Activated CD4-positive, CD25-positive, alpha-beta regulatory T cell treated with anti-CD3 and anti-CD28 coated beads, Interleukin-2, amount 50 U/mL, for 24 hours (primary cell): ENCODE results near the gene FBXW2.
"Not testable (repeated sequence)": the region's sequence is repeated elsewhere in the genome, so short reads cannot be mapped to it uniquely, and the experiment has no call there.

Experiments used
- ATAC-seq, 2 donors: fragments of 150-1000 bp; cut with Tn5 transposase; one replicate each; pipeline ENCODE4 v1.10.0; 2021; ENCODE audit warnings: mild to moderate bottlenecking in 1 of 2, moderate library complexity in 1 of 2

FBXW2 gene, protein sequence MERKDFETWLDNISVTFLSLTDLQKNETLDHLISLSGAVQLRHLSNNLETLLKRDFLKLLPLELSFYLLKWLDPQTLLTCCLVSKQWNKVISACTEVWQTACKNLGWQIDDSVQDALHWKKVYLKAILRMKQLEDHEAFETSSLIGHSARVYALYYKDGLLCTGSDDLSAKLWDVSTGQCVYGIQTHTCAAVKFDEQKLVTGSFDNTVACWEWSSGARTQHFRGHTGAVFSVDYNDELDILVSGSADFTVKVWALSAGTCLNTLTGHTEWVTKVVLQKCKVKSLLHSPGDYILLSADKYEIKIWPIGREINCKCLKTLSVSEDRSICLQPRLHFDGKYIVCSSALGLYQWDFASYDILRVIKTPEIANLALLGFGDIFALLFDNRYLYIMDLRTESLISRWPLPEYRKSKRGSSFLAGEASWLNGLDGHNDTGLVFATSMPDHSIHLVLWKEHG

DNA sequence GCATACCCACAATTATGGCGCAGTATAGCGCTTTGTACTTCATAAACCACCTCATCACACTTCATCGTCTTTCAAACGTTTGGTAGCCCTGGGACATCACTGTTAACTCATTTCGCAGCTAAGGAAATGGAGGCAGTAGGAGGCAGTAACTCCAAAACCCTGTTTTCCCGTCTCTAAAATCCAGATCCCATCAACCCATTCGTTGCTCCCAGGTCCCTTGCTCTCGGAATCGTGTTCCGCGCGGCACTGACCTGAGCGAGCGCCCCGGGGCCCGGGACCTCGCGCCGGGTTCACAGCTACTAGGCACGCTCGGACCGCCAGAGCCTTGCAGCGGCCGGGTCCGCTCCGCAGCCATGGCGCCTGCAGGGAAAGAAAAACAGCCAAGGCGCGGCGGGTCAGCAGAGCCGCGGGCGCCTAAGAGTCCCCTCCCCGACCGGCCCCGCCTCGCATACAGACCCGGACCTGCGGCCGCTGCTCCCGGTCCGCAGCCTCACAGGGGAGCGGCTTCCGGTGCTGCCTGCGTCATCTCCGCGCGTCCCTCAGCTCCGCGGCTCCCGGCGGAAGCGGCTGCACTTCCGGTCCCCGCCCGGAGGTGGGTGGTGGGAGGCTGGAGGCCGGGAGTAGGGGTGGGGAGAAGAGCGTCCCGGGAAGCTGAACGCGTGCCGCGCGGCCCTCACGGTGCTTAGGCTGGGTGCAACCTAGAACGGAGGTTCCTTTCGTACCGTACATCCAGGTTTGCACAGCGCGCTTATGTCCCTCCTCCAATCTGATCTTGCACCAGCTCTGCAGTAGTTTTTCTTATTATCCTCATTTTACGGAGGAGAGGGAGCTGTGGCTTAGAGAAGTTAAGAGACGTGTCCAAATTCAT, at the start of gene FBXW2:
TSS of gene FBXW2 (minus strand) at position 519 of the 868 bp plus-strand sequence. CDS start 5,158 bp downstream, outside the sequence.
- ATAC-seq = peak; percentile 96 to 97

DNA sequence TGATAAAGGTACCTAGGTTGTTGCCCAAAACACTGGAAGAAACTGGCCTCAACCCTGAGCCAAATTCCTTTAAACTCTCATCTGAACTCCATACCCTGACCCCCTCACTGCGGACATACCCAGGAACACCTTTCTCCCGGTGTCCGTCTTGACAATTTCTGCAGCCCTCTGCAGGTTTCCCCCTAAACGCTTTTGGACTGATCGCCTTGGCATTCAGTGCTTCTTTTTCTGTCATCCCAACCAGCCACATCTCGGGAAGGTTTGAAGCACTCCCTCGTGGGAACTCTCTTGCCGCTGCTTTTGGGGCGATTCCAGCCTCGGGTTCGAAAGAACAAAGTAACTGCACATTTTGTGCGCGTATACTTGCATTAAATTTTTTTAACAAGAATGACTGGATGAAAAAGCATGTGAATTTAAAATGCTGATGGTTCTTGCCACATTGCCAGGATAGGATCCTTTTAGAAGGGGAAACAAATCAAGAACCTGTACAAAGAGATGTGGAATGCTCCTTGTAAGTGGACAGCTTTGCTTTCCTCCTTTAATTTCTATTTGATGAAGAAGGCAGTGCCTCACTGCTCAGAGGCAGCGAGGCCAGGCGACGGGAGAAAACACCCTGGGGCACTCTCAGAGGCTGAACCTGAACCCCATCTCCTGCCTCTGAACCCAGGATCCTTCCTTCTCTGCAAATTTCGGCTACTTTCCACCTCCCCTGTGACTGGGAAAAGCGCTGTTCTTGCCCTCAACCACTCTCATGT, 48.9 kb upstream of the FBXW2 start:
- ATAC-seq = no peak

DNA sequence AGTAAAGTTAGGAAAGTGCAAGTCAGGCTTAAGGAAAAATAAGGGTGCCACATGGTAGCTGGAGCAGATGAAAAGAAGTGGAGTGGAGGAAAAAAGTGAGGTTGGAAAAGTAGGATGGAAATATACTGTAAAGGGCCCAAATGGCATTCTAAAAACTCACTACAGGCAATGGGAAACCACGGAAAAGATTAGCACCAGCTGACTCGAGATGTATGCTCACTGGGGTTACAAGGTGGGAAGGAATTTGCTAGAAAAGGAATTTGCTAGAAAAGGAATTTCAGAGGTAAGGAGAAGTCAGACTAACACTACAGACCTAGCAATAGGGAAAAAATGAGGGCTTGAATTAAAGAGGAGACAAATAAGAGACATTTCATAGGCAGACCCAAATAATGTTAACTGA, 45.9 kb upstream of the FBXW2 start:
- no peak for ATAC-seq

DNA sequence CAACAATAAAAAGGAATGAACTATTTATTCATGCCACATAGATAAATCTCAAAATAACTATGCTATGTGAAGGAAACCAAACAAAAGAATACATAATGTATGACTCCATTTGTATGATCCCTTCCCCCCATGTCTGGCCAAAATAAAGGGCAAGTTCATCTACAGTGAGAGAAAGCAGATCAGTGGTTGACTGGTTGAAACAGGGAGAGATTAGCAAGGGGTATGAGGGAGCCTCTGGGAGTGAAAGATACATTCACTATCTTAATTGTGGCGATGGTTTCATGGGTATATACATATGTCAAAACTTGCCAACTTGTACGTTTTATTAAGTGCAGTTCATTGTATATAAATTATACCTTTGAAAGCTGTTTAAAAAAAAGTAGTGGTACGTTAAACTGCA, 44.7 kb upstream of the FBXW2 start:
- no peak for ATAC-seq

DNA sequence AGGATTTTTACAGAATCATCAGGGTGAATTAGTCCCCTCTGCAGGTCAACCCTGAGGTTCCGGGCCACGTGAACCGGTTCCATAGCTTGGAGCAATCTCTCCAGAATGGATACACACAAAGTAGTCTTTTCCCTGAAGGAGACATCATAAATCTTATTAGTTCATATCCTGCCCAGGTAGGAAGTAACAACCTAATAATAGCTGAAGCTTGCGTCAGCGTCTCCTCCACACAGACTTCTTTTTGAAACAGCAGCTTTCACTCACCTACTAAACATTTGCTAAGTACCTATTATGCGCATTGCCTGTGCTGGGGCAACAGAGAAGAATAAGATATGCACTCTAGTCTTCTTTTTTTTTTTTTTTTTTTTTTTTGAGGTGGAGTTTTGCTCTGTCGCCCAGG, 40.1 kb upstream of the FBXW2 start:
- no peak for ATAC-seq

DNA sequence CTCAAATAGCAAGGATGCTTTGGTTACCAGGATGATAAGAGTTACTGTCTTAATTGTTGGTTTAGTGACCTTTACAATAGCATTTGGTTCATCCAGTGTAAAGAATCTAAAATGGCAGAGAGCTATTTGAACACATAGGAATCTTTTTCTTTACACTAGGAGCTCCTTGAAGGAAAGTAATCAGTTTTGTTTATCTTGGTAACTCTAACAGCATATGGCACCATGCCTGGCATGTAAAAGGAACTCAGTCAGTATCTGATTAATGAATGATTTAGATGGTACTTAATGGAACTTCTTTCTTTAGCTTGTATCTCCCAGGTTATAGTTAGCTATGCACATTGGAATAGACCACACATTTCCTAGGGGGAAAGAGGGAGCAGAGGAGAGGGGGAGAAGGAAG, 39.6 kb upstream of the FBXW2 start:
- ATAC-seq = no peak

DNA sequence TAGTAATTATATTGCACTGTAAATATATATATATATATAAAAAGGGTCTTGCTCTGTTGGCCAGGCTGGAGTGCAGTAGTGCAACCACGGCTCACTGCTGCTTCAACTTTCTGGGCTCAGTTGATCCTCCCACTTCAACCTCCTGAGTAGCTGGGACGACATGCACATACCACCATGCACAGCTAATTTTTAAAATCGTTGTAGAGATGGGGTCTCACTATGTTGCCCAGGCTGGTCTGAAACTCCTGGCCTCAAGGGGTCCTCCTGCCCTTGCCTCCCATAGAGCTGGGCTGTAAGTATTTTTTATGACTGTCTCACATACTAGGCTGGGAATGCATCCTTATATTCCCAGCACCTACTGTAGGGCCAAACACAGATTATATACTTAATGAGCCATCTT, 37.6 kb upstream of the FBXW2 start:
- ATAC-seq = no peak

DNA sequence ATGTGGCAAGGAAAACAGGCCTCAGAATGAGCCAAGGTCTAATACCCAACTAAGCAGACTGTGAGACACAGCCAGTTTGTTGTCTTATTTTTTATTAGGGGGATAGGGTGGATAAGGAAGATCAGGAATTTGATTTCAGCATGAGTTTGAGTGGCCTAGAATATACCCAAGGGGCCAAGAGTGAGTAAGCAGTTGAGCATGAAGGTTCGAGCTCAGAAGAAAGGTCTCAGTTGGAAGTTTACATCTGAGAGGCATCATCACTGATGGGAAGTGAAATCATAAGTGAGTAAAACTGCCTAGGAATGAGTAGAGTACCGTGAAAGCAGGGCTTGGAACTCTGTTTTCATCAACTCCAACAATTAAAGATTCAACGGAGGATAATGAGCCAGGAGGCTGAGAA, 36.9 kb upstream of the FBXW2 start:
- ATAC-seq = no peak

DNA sequence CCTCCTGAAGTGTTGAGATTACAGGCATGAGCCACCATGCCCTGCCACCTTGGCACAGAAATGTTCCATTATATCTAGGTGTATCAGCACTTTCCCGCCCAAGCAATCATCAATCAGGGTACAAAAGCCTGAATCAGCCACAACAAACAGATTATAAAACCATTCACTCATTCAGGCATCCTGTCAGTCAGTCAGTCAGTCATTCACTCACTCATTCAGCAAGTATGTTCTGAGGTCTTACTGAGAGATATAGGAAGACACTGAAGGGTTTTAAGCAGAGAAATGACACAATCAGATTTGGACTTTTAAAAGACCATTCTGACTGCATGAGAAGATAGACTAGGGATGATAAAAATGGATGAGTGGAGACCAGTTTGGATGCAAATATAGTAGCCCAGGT, 36.4 kb upstream of the FBXW2 start:
- ATAC-seq = no peak

DNA sequence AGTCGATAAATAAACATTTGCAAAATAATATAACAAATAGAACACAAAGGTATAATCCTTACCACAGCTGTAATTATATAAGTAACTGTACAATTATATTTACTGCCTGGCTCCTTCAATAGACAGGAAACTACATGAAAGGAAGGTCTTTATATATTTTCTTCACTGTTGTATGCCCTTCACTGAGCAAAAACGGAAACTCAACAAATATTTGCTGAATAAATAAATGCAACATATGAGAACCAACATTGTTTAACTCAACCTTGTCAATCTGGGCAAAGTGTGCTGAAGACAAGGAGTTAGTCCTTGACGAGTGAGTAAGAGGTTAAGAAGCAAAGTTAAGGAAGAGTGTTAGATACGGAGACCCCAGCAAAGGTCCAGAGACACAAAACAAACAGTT, 26.9 kb upstream of the FBXW2 start:
- ATAC-seq = no peak

DNA sequence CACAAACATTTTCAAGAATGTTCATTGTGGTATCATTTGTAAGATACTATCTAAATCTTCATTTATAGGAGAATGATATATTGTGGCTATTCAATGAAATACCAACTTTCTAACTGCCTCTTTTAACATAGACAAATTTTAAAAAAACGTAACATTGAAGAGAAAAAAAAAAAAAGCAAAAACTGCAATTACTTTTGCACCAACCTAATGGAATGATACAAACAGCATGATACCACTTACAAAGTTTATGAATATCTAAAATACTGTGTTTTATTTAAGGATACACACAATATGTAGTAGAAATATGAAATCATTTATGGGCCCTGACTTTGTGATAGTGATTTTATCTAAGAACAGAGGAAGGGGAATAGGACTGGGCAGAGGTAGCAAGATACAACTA, 25.4 kb upstream of the FBXW2 start:
- no peak for ATAC-seq

DNA sequence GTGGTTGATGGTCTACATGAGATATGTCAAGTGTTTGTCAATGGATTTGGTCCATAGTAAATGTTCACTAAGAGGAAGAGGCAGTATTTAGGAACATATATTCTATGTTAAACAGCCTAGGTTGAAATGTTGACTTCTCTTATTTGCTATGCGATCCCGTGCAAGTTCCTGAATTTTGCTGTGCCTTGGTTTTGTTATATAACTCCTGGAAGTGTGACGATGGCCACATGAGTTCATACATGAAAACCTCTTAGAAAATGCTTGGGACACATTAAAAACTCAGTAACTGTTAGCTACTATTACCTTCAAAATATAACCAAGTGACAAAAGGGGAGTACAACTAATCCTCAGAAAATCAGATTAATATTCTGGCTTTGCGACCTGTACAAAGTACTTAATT, 21.9 kb upstream of the FBXW2 start:
- ATAC-seq = no peak

DNA sequence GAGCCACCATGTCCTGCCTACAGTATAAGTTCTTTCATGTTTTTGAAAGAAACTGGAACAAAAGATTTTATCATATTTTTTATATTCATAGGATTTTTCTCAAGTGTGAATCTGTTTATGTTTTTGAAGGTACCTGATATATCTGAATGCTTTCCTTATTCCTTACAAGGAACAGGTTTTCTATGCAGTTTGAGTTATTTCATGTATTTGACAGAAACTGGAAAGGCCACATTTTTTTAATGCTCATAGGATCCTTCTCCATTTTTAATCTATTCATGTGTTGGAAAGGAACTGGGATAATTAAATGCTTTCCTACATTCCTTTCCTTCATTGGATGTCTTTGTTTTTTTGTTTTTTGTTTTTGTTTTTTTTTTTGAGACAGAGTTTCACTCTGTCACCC, 15.7 kb upstream of the FBXW2 start:
- ATAC-seq = no peak

DNA sequence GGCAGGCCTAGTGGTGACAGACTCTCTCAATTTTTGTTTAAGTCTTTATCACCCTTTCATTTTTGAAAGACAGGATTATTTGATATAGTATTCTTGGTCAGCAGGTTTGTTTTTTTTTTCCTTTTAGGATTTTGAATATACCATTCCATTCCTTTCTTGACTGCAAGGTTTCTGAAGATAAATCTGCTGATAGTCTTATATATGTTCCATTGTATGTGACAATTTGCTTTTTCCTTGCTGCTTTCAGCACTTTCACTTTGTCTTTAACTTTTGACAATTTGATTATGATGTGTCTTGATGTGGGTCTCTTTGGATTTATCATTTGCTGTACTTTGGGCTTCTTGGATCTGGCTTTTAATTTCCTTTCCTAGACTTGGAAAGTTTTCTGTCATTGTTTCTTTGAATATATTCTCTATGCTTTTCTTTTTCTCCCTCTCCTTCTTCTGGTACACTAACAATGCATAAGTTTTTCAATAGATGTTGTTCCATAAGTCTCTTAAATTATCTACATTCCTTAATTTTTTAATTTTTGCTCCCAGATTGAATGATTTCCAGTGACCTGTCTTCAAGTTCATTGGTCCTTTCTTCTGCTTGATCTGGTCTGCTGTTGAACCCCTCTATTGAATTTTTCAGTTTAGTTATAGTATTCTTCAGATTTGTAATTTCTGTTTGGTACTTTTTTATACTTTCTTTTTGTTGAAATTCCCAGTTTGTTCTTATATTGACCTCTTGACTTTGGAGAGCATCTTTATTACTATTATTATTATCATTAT, 14.6 kb upstream of the FBXW2 start:
- no peak for ATAC-seq

DNA sequence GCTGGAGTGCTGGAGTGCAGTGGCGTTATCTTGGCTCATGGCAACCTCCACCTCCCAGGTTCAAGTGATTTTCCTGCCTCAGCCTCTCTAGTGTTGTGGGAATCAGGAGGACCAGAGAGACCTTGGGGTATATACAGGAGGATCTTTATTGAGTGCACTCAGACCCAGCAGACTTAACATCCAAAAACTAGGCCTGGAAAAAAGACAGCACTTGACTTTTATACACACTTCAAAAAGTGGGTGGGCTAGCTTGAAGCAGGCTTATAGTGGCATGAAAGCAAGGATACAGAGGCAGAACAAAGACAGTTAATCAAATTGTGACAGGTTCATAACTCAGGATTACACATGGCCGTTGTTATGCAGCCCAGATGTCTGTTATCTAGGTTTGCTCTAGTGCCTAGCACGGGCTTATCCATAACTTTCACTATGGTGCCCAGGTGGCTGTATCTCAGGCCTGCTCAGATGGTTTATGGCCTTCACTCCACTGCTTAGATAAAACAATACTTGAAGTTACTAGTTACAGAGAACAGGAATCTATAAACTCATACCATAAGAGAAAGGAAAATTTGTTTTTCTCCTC, 11.7 kb upstream of the FBXW2 start:
- ATAC-seq = not testable (repeated sequence)

DNA sequence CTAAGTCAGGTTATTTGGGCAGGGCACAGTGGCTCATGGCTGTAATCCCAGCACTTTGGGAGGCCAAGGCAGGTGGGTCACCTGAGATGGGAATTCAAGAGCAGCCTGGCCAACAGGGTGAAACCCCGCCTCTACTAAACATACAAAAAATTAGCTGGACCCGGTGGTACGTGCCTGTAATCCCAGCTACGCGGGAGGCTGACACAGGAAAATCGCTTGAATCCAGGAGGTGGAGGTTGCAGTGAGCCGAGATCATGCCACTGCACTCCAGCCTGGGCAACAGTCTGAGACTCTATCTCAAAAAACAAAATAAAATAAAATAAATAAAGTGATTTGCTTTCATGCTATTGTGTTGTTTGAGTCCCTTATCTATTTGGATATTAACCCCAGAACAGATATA, 8.2 kb upstream of the FBXW2 start:
- no peak for ATAC-seq

DNA sequence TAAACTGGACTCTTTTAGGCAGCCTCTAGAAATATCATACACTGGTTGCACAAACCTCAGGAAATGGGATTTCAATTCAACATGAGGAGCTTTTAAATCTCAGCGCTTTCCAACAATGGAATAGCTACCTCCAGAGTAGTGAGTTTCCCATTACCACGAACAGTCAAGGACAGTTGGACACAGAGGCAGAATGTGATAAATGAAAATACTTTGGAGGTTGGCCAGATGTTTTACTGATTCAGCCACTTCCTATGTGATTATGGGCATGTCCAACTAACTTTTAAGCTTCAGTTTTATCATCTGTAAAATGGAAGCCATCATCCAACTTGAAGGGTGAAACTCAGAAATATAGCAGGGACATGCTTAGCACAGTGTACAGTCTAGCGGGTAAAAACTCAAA, 2.1 kb downstream of the FBXW2 start:
- ATAC-seq = no peak

DNA sequence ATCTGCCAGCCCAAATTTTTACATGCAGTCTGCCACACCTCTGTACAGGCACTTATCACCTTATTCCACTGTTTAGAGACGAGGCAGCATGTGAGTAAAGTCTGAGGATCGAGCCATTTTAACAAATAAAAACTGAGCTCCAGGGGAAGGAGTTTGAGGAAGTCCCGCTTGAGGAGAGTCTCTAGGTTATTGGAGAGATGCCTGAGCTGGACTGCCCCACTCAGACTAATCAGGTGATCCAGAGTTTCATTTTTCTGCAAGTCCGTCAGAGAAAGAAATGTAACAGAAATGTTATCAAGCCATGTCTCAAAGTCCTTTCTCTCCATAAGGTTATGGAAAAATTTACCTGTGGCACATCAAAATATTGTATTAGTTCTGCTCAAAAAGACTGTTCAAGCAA, 5.3 kb downstream of the FBXW2 start:
- no peak for ATAC-seq

DNA sequence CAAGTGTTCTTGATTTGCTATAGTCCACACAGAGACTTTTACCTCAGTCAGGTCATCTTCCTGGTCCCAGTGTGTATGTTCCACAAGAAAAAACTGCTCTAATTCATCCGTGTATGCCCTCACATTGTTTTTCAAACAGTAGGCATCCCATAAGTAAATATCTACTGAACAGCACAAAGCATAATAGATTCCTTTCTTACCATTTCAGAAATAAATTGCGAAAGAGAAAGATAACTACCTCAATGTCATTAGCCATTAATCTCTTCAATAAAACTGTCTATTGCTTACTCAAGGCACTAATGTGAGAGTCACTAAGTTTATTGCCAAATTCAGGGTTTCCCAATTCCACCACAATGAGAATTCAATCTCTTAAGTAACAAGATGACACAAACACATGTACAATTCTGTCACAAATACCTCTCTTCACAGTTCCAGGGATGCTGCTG, 9.6 kb downstream of the FBXW2 start:
- ATAC-seq = no peak

DNA sequence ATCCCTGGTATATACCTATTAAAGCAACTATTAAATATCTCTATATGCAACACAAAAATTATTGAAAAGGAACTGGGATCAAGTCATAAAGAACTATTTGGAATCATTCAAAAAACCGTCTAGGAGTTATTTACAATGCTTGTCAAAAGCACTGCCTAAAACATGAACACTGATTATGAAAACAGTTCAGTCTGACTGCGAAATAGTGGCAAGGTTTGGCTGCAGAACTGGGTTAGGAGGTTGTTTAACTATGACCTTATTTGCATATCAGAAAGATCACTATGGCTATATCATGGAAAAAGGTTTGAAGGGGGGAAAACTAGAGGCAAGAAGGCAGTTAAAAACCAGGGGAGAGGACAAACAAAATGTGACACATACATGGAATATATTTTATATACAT, 12.0 kb downstream of the FBXW2 start:
- ATAC-seq = no peak

DNA sequence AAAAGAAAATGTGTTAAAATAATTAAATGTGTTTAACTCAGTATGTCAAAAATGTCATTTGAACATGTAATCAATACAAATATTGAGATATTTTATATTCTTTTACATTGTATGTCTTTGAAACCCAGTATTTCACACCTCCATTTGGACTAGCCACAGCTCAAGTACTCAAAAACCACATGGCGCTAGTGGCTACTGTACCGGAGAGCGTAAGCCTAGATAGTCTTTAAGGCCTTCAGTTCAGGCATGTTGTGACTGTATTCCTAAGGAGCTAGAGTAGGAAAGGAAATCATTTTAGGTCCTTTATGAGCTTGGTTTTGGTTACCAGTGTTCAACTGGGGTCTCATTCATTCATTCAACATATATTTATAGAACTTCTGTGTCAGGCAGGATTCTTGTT, 12.8 kb downstream of the FBXW2 start:
- ATAC-seq = no peak

DNA sequence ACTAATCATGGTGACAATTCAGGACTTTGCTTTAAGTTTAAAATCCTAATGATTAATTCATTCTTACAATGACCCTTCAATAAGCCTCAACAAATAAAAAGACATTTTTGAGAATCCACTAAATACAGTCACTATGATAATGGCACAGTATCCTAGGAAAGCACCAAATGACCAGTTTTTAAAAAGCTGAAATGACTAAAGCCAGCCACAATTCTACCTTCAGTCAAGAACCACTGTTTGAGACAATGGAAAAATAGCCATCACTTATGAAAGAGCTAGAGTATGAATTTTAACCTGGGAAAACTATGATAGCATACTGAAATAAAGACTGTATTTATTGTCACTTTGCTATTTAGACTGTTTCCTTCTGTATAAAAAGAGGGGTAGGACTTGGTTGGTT, 14.0 kb downstream of the FBXW2 start:
- ATAC-seq = no peak
